DND-41 (cell line): ENCODE data around the gene ARFGEF3.

Source experiments
- CTCF ChIP-seq: IDR thresholded peaks from 2 replicates; pipeline ENCODE4 v1.5.1; 2012; ENCODE audit warnings: borderline replicate concordance, low read length, moderate library complexity, mild to moderate bottlenecking; ENCODE audit not compliant: poor library complexity, severe bottlenecking; ENCODE audit errors: extremely low read depth
- EZH2 ChIP-seq: IDR thresholded peaks from 3 replicates; pipeline ENCODE4 v1.6.1; 2012; ENCODE audit warnings: borderline replicate concordance, low read depth, mild to moderate bottlenecking, moderate library complexity, low read length, inconsistent platforms; ENCODE audit not compliant: severe bottlenecking

GRCh38 chr6:138371720-138372119 lies 210.0 kb downstream of the ARFGEF3 start:
- no peak for TF ChIP-seq CTCF
- no peak for TF ChIP-seq EZH2
